ENCODE measurements around the gene GALNT15. TPM values are rescaled to one million over a fixed set of nuclear protein-coding genes. Genes with fewer than 3 reads are reported as not detected.

Gene GALNT15
- total RNA-seq, 4 donors from 2014 or later = 75.3 to 133 (median 84.5) TPM

- WGBS, 2 donors = 70 to 78% methylated on average over 3 of the region's 3 CpGs
- TF ChIP-seq CTCF (IDR thresholded peaks at IDR 0.05) (no peak), POLR2A (IDR thresholded peaks at IDR 0.05) (no peak)
- intact Hi-C loops (cut with DNase I; ENCODE audit: low total_unique reads) = no loop called here
- no peak for DNase-seq (ENCODE audit: low spot score in 2 of 2)
- no peak overlapping the region for H3K4me3 ChIP-seq (ENCODE audit: low read depth, poor library complexity, severe bottlenecking)
Observed at GRCh38 chr3:16239086-16239770, 64.7 kb downstream of the GALNT15 start.

GRCh38 chr3:16239780-16240179, 65.3 kb downstream of the GALNT15 start:
- DNase-seq (ENCODE audit: low spot score in 2 of 2) = no peak
- 71 to 74% methylated on average over 4 of the region's 4 CpGs for WGBS, 2 donors
- H3K4me3 ChIP-seq (ENCODE audit: low read depth, poor library complexity, severe bottlenecking) = no peak overlapping the region
- intact Hi-C loops (cut with DNase I; ENCODE audit: low total_unique reads) = loop anchor here (10.0 kb wide), 1 partner anchor 425 kb away; no protein-coding TSS in a partner anchor
- TF ChIP-seq POLR2A (IDR thresholded peaks at IDR 0.05) (no peak), CTCF (IDR thresholded peaks at IDR 0.05) (no peak)

GRCh38 chr3:16240229-16241023, 65.9 kb downstream of the GALNT15 start:
- WGBS, 2 donors = 61 to 72% methylated on average over 6 of the region's 6 CpGs
- no peak overlapping the region for H3K4me3 ChIP-seq (ENCODE audit: low read depth, poor library complexity, severe bottlenecking)
- DNase-seq (ENCODE audit: low spot score in 2 of 2) = no peak
- TF ChIP-seq CTCF (IDR thresholded peaks at IDR 0.05) (no peak), POLR2A (IDR thresholded peaks at IDR 0.05) (no peak)
- intact Hi-C loops (cut with DNase I; ENCODE audit: low total_unique reads) = loop anchor here (10.0 kb wide), 1 partner anchor 426 kb away; no protein-coding TSS in a partner anchor

GRCh38 chr3:16241225-16241624, 66.7 kb downstream of the GALNT15 start:
- TF ChIP-seq CTCF (IDR thresholded peaks at IDR 0.05) (no peak), POLR2A (IDR thresholded peaks at IDR 0.05) (no peak)
- no peak overlapping the region for H3K4me3 ChIP-seq (ENCODE audit: low read depth, poor library complexity, severe bottlenecking)
- DNase-seq (ENCODE audit: low spot score in 2 of 2) = no peak
- WGBS, 2 donors = 95 to 96% methylated on average over 5 of the region's 5 CpGs
- intact Hi-C loops (cut with DNase I; ENCODE audit: low total_unique reads) = loop anchor here (10.0 kb wide), 1 partner anchor 426 kb away; no protein-coding TSS in a partner anchor

- 96 to 98% methylated on average over 5 of the region's 5 CpGs for WGBS, 2 donors
- intact Hi-C loops (cut with DNase I; ENCODE audit: low total_unique reads) = loop anchor here (10.0 kb wide), 1 partner anchor 427 kb away; no protein-coding TSS in a partner anchor
- TF ChIP-seq POLR2A (IDR thresholded peaks at IDR 0.05) (no peak), CTCF (IDR thresholded peaks at IDR 0.05) (no peak)
- DNase-seq (ENCODE audit: low spot score in 2 of 2) = no peak
- no peak overlapping the region for H3K4me3 ChIP-seq (ENCODE audit: low read depth, poor library complexity, severe bottlenecking)
Observed at GRCh38 chr3:16242177-16242576, 67.7 kb downstream of the GALNT15 start.
